Esophagus mucosa (tissue), 1 donor: Measurements from ENCODE around the gene SMAP2. TPM values are rescaled to one million over a fixed set of nuclear protein-coding genes. Genes with fewer than 3 reads are reported as not detected.

ENCODE experiments used
- ATAC-seq: fragments of 200-7000 bp; cut with Tn5 transposase; one replicate; pipeline ENCODE4 v1.9.1; 2020
- total RNA-seq: library from RNA; stranded (reverse); gene quantifications from one replicate; pipeline ENCODE4 v1.2.4, GENCODE V29; 2023
- donor health status: DM: yes; HTN: yes; CAD: no.

SMAP2 gene
- total RNA-seq, 1 donor from 2014 or later: 17.9 TPM

DNA sequence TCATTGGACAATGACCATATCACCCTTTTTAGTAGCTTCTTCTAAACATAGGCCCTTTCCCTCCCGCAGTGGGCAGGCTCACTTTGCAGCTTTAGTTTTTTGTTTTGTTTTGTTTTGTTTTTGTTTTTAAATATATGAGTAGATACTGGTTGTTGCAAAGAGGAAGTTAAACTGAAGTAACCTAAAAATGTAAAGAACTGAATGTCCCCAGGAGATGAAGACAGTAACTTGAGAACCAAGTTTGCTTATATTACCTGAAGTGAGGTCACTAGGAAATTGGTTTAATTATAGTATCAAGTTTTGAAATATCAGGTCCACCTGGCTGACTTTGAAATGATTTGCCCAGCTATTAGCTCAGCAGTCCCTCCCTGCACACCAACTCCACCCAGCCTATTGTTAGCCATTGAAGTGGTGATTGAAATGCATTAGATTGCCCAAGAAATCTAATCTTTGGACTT is 18.2 kb downstream of the SMAP2 start:
- ATAC-seq: peak; percentile 47

- ATAC-seq: peak; percentile 33
Observed at GRCh38 chr1:40392221-40392620, 18.7 kb downstream of the SMAP2 start.

DNA sequence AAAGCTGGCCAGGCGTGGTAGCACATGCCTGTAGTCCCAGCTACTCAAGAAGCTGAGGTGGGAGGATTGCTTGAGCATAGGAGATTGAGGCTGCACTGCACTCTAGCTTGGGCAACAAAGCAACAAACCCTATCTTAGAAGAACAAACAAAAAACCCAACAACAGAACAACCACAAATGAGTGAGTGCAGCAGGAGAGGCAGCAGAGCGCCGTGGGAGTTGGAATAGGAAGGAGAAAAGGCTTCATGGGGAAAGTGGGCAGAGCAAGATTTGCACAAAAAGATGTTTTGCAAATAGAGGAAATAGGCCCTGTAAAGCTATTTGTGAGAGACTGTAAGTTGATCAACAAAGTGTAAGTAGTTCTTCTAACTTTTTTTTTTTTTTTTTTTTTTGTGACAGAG is 19.6 kb downstream of the SMAP2 start:
- no peak for ATAC-seq

GRCh38 chr1:40394491-40395172 is 21.1 kb downstream of the SMAP2 start:
- ATAC-seq: peak; percentile 24

DNA sequence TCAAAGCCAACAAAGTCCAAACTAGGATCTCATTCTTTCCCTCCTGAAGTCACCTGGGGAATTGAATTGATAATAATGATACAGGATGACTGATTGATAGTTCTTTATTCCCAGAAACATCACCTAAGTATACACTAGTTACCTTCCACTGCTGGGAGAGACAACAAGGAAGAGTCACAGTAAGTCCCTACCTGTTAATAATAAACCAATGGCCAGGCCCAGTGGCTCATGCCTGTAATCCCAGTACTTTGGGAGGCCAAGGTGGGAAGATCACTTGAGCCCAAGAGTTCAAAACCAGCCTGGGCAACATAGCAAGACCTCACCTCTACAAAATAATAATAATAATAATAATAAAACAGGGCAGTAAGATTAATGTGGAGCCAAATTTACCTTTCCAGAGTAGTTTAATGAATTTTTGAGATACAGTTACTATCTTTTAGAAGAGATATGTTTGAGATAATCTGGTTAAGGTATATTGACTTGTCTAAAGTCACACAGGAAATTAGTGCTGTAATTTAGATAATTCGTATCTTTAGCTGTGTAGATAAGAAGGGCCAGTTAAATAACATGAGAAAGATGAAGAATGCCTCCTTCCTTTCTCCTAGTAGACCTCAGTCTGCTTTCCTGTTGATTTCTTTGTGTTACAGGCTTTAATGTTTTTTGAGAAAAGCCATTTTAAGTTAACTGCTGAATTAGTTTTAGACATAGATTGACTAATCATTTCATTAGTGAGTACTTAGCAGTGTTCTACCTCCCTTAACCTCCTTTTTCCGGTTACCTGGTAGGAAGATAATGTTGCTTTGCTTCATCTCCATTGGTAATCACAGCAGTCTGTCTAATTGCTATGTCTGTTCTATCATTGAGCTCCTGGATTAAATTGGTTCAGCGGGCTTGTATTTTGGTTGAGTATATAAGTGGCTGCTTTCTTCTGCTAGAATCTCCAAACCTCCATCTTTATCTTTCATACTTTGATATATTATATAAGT is 22.0 kb downstream of the SMAP2 start:
- ATAC-seq: no peak

DNA sequence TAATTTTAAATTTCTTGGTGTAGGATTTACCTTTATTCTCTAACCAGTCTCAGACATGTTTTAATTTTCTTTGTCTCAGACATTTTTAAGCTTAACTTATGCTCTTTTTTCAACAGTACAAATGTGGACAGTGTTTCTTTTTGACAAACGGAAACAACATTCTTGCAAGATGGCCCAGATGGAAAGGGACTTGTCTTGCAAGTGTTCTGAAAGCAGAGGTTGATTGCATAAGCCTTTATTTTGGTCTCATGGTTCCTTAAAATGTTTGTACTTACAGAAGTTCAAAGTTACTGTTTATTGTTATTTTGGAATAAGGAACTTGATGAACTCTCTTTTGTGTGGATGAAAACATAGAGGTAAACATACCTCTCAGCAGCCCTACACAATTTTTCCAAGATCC is 22.9 kb downstream of the SMAP2 start:
- ATAC-seq: no peak

- ATAC-seq: no peak
Observed at GRCh38 chr1:40397258-40397657, 23.7 kb downstream of the SMAP2 start.

DNA sequence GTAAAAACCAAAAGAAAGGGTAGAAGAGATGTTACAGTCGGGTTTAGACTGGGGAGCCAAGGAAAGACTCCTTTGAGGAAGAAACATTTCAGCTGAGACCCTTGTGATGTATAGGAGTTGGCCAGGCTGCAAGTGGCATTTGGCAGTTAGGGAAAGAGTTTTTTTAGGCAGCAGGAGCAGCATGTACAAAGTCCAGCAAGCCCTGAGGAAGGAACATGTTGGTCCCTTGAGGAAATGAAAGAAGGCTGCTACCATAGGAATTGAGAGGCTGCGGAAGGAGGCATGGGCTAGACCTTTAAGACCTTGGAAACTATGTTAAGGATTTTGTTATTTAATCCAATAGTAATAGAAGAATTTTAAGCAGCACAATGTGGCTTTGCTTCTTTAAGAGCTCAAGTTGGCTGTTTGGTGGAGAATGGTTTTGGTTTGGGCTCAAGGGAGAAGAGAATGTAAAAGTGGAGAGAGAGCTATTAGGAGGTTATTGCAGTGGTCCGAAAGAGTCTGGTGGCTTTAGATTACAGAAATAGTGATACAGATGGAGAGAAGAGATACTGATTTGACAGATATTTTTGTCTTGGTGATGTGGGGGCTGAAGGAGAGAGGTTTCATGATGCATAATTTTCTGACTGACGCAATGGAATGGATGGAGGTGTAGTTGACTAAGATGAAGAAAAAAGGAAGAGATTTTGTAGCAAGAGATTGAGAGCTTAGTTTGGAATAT is 26.6 kb downstream of the SMAP2 start:
- no peak for ATAC-seq

DNA sequence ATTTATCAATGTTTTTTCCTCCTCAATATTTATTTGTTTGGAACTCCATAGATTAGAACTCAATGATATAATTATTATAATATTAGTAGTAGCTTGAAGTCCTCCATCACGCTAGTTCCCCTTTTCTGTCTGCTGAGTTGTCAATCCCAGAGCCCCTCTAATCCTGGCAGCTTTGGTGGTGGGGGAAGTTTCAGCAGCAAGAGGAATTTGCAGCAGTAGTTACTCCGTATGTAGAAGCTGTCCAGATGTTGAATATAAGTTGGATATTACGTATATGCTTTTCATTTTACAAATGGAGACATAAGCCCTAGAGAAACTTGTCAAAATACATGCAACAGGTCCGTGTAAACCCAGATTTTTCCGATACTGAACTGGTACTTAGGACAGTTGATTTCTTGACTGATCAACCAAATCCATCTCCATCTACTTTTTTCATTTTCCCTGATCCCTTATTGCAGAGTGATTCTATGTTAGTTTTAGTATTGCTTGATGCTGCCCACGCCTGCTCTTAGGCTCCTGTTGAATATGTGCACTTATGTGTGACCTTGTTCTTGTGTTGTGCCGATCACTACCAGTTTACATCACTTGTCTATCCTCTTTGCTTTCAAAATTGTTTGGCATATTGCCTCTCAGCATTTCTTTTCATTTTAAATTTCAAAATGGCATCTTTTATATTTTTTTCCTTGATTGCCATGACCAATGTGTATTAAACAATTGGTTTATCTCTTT is 28.1 kb downstream of the SMAP2 start:
- no peak for ATAC-seq

DNA sequence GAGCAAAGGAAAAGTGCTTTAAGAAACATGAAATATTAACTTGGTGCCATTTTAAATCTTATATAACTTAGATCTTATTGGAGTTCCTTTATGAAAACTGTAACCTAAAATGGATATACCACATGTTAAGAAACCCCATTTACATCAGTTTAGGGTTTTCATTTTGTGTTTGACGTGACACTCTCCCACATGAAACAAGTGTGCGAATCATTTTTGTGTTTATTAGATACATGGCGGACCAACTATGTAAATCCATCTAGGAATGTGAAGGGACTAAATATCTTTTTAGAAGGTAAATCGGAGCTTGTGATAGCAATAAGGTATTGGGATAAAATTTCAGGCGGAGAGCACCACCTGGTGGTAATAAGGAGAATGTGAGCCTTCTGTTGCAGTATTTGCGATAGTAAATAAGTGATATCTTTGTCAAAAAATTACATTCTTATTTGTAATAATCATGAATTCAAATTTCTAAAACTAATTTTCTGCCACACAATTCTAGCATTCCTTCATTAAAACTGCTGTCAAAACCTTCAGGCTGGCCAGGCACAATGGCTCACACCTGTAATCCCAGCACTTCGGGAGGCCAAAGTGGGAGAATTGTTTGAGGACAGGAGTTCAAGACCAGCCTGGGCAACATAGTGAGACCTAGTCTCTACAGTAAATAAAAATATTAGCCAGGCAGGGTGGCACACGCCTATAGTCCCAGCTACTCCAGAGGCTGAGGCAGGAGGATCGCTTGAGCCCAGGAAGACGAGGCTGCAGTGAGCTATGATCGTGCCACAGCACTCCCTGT is 31.3 kb downstream of the SMAP2 start:
- peak; percentile 47 for ATAC-seq

DNA sequence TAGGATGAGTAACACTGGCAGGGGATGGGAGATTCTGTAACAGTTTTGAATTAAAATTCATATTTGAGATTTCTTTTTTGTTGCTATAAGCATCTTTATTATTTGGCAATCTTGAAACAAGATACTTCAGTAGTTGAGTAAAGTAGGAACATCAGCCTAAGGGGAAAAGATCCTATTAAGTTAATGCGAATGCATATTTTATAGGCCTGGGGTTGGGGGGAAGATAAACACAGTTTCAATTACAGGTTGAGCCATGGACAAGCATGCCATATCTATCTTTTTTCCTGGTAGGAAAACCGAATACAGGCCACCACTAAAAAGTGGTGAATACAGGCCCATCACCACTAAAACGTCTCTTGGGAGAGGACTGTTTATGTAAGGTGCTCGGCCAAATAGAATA is 32.3 kb downstream of the SMAP2 start:
- no peak for ATAC-seq

DNA sequence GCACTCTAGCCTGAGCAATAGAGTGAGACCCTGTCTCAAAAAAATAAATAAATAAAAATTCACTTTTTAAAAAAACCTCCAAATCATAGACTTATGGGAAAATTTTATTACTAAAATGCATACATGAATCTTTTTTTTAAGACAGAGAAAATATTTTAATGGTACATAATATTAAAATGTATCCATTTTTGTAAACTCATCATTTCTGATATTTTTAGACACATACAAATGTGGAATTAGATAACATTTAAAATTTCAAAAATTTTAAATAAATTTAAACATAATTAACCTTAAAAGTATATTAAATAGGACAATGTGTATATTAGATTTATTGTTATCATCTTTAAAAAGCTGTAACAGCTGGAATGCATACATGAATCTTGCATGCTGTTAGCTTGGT is 33.9 kb downstream of the SMAP2 start:
- ATAC-seq: no peak

DNA sequence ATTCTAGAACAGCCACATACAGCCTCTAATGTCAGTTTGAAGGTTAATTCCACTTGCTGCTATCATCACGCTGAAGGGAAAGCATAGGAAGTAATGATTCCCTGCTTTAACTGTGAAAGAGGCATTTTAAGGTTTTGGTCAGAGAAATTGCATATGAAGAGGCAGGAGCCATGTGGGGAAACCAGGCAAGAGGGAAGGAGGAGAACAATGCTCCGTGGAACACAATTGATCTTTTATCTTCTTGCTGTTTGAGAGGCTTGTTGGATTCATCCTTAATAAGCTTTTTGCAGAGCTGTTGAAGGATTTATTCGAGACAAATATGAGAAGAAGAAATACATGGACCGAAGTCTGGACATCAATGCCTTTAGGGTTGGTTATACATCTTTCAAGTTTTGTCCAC is 35.9 kb downstream of the SMAP2 start:
- no peak for ATAC-seq

GRCh38 chr1:40411294-40411693 is 37.8 kb downstream of the SMAP2 start:
- ATAC-seq: no peak

DNA sequence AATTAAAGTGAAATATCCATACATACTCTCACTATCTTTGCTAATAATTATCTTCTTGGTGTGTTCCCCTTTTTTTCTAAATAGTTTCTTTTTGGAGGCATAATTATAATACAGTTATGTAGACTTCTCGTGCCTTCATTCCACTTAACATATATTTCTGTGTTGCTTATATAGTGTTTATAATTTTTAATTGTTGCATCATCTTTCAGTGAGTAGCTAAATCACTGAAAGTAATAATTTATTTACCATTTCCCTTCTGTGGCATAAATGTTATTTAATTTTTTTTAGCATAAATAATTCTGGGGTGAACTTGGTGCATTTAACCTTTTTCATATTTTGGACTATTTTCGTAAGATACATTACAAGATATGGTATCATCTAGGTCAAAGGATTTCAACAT is 38.3 kb downstream of the SMAP2 start:
- no peak for ATAC-seq

- ATAC-seq: no peak
Observed at GRCh38 chr1:40413527-40414252, 40.2 kb downstream of the SMAP2 start.

DNA sequence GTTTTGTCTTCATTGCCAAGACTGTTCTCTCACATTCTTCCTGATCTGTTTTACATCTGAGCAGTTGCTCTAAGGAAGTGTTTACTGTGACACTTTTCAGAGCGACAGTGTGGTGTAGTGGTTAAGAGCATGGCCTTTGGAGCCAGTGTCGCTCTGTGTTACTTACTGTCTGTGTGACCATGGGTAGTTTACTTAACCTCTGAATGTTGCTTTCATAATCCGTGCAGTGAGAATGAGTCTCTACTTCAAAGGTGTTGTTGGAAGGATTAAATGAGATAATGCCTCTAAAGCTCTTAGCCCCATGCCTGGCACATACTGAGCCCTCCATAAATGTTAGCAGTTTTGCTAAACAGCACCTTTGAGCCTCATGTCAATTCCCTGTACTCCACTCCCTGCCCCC is 40.8 kb downstream of the SMAP2 start:
- no peak for ATAC-seq

GRCh38 chr1:40416709-40417108 is 43.2 kb downstream of the SMAP2 start:
- ATAC-seq: no peak

DNA sequence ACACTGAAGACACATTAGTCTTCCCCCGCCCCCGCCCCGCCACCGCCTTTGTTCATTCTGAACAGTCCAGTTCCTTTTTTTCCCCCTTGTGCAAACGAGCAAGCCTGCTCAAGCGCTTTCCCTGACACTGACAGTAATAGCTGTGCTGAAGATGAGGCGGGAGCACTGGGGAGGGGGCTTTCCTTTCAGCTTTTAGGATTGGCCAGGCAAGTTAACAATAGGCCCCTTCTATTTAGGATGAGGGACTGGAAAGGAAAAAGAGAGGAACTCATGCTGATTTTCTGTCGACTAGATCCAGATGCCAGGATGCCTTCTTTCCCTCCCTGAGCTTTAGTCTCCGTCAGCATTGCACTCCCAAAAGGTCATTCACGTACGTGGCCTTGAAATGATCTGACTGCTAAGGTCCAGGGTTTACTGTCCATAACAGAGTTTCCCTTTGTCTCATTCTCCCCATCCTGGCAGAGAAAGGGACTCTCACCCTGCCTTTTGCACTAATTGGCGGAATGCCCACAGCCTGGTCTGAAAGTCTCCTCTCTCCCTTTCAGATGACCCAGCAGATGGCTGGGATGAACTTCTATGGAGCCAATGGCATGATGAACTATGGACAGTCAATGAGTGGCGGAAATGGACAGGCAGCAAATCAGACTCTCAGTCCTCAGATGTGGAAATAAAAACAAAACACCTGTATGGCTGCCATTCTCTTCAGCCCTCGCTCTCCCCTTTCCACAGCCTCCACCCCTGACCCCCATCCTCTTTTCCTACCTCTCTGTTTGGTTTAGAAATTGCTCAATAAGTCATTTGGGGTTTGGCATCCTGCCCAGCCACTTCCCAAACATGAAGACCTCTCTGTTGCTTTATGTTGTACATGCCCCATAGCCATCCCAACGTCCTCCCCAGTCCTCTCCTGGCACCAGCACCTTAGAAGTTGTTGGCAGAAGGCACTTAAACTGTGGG is 48.2 kb downstream of the SMAP2 start:
- ATAC-seq: no peak
